ENCODE measurements around the gene TOLLIP.

TOLLIP gene

DNA sequence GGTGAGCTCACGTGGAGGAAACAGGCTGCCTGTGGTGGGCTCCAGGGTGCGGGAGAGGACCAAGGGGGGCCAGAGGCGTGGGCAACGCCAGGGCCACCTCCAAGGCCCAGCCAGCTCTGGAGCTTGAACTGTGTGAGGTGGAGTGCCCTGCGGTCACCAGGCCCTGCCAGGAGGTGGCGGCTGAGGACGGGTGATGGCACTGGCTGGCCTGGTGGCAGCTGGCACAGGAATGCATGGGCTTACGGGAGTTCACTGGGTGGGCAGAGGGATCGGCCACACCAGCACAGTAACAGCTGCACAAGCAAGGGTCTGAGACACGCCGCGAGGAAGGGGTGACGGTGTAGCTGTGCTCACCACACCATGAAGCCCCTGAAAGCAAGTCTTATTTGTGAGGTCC, 15.8 kb downstream of the TOLLIP start:
- TF ChIP-seq, protein P1, sequence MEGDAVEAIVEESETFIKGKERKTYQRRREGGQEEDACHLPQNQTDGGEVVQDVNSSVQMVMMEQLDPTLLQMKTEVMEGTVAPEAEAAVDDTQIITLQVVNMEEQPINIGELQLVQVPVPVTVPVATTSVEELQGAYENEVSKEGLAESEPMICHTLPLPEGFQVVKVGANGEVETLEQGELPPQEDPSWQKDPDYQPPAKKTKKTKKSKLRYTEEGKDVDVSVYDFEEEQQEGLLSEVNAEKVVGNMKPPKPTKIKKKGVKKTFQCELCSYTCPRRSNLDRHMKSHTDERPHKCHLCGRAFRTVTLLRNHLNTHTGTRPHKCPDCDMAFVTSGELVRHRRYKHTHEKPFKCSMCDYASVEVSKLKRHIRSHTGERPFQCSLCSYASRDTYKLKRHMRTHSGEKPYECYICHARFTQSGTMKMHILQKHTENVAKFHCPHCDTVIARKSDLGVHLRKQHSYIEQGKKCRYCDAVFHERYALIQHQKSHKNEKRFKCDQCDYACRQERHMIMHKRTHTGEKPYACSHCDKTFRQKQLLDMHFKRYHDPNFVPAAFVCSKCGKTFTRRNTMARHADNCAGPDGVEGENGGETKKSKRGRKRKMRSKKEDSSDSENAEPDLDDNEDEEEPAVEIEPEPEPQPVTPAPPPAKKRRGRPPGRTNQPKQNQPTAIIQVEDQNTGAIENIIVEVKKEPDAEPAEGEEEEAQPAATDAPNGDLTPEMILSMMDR (IDR thresholded peaks at IDR 0.05; ENCODE audit: borderline replicate concordance, control extremely low read depth, extremely low read depth, insufficient read depth, missing control alignments): no peak
- no peak for DNase-seq (ENCODE audit: low spot score)
- in situ Hi-C loops (cut with MboI; ENCODE audit: low sequenced_read_pairs, unreplicated experiment): no loop called here

DNA sequence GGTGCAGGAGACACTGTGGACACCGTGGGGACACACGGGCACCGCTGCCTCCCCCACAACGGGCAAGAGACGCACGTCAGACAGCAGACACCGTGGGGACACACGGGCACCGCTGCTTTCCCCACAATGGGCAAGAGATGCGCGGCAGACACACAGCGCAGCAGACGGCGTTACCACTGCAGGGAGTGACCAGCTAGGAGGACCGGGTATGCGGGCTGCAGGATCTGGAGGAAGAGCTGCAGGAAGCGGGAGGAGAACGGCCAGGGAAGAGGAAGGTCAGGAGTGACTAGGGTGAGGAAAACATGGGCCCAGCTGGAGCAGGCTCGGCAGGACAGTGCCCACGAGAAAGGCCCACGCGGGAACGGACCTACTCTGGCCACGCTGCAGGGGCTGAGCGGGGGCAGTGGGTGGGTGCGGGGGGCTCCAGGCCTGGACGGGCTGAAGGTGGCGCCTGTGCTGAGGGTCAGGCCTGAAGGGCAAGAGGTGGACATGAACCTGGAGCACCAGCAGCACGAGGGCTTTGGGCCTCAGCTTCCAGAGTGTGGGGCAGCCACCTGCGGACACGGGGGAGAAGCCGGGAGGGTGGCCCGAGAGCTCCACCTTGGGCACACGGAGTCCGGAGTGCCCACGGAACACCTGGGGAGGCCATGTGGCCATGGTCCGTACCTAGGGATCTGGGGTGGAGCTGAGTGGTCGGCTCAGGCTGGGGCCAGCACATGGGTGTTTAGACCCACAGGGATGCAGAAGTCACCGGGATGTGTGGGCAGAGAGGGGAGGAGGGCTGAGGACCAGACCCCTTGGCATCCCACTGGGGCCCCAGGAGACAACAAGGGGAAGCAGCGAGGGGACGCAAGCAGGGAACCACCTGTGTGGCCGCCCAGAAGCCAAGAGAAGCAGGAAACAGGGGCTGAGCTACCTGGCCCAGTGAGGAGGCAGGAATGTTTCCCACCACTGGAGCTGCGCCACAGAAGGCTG, 16.5 kb downstream of the TOLLIP start:
- TF ChIP-seq, protein P1 (IDR thresholded peaks at IDR 0.05; ENCODE audit: borderline replicate concordance, control extremely low read depth, extremely low read depth, insufficient read depth, missing control alignments): no peak
- in situ Hi-C loops (cut with MboI; ENCODE audit: low sequenced_read_pairs, unreplicated experiment): no loop called here
- DNase-seq (ENCODE audit: low spot score): no peak

DNA sequence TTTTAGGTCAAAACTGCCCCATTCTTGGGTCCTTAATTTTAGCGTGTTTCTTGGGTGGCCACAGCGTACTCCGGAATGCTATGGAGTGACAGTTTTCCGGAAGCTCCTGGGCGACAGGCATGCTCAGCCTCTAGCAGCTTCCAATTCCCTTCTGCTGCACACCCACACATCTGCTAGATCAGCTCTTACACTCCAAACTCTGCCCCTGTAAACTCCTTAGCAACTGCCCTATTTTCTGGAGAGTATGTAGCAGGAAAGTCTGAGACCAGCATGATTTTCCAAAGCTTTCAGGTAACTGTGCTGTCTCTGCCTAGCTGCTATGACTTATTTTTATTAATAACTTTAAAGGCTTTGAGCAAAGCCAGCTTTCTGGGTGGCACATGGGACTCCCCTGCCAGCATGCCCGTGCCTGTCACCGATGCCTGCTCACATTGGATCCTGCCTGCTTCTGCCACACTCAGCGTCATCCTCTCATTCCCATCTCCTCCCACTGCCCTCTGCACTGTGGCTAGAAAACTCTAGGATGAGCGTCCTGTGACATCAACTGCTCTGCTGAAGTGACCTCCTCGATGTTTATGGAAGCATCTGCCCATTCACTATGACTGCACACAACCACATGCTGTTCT, 17.3 kb downstream of the TOLLIP start:
- TF ChIP-seq, protein P1 (IDR thresholded peaks at IDR 0.05; ENCODE audit: borderline replicate concordance, control extremely low read depth, extremely low read depth, insufficient read depth, missing control alignments): no peak
- DNase-seq (ENCODE audit: low spot score): no peak
- in situ Hi-C loops (cut with MboI; ENCODE audit: low sequenced_read_pairs, unreplicated experiment): no loop called here

DNA sequence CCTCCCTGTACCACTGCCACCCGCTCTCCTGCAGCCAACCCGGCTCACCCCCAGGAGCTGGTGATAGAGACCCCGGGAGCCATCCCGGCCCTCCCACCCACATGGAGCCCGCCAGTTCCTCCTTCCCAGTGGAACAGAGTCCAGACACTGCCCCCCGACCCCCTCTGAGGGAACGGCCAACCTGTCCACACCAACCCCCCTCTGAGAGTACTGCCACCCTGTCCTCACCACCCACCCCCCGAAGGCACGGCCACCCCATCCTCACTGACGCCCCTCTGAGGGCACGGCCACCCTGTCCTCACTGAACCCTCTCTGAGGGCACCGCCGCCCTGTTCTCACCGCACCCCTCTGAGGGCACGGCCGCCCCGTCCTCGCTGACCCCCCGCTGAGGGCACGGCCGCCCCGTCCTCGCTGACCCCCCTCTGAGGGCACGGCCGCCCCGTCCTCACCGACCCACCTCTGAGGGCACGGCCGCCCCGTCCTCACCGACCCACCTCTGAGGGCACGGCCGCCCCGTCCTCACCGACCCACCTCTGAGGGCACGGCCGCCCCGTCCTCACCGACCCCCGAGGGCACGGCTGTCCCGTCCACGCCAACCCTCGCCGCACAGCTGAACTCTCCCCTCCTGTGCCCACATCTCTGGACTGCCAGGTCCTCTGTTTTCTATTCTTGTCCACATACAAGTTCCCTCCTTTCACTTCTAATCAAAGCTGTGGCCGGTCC, 18.0 kb downstream of the TOLLIP start:
- in situ Hi-C loops (cut with MboI; ENCODE audit: low sequenced_read_pairs, unreplicated experiment): no loop called here
- DNase-seq (ENCODE audit: low spot score): no peak
- TF ChIP-seq, protein P1 (IDR thresholded peaks at IDR 0.05; ENCODE audit: borderline replicate concordance, control extremely low read depth, extremely low read depth, insufficient read depth, missing control alignments): no peak

DNA sequence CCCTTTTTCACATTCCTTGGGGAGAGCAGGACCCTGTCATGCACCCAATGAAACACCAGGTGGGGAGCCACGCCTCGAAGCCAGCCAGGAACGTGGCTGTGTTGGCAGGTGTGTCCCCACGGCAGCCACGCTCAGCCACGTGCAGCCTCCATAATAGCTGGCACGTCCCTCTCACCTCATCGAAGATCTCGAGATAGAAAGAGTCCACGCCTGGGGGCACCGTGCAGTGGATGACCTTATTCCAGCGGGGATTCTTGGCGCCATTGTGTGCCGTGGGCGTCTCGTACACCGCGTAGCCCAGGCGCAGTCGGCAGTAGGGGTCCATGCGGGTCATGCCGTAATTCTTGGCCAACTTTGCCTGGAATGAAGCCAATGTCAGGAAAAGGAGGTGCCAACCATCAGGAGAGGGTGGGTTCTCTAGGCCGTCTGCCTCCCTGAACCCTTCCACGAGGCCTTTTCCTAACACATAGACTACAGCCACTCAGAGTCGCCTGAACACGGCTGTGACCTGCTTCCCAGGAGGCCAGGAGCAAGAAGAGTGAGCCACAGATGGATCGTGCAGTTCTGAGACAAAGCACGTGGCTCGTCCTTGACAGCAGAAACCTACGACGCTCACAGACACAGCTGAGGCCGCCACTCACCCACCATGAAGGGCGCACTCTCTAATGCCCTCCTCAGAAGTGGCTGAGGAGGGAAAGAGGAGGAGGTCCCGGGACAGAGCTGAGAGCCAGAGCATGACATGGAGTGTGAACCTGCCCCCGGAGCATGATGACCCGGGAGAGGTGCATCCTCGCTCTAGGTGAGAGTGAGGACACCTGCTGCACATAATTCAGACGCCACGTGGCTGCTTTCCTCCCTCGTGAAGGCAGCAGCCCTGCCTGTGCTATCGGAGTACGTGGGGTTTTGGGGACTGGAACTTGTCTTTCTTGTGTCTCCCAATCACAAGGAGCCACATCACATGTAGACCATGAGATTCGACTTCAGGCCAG, 19.1 kb downstream of the TOLLIP start:
- in situ Hi-C loops (cut with MboI; ENCODE audit: low sequenced_read_pairs, unreplicated experiment): no loop called here
- no peak for DNase-seq (ENCODE audit: low spot score)
- TF ChIP-seq, protein P1 (IDR thresholded peaks at IDR 0.05; ENCODE audit: borderline replicate concordance, control extremely low read depth, extremely low read depth, insufficient read depth, missing control alignments): no peak

Data from GM13976 (cell line).